H1 (cell line): ENCODE data around the gene CDPF1. TPM values are rescaled to one million over a fixed set of nuclear protein-coding genes. Genes with fewer than 3 reads are reported as not detected.

Source experiments
- CTCF ChIA-PET: fragments of 300-600 bp; sonication (Branson Sonifier 250); formaldehyde crosslinking; loops from one replicate; lab custom pipeline; 2021; ENCODE audit not compliant: partially characterized antibody; lab: Charles Lee
- POLR2A ChIA-PET: fragments of 300-600 bp; sonication (Branson Sonifier 250); formaldehyde crosslinking; loops from one replicate; lab custom pipeline; 2021; ENCODE audit warnings: inconsistent platforms; ENCODE audit not compliant: partially characterized antibody; lab: Charles Lee
- DNase-seq, 2 experiments: peaks; one replicate each; pipeline versions ENCODE4 v3.0.0 to v3.0.0-alpha.2; 2010 to 2022; ENCODE audit warnings: low spot score in 2 of 2, low read depth in 1 of 2, mixed read lengths in 1 of 2
- FAIRE-seq: peaks from 2 replicates; lab custom pipeline; 2011; peaks lifted over from hg19 to GRCh38; lab: Jason Lieb, UNC
- H2AFZ ChIP-seq: 2 replicates; pipeline ENCODE4 v1.8.1; 2012; ENCODE audit warnings: low read length, inconsistent platforms
- H2AK5ac ChIP-seq: 2 replicates; pipeline ENCODE4 v1.6.1; 2013; ENCODE audit warnings: low read depth, low read length
- H2BK120ac ChIP-seq: replicated peaks from 2 replicates; pipeline ENCODE3; 2013; ENCODE audit warnings: low read depth, low read length, inconsistent platforms
- H2BK12ac ChIP-seq: 2 replicates; pipeline ENCODE4 v1.6.1; 2013; ENCODE audit warnings: low read depth, low read length
- H2BK15ac ChIP-seq: 2 replicates; pipeline ENCODE4 v1.6.1; 2013; ENCODE audit warnings: low read length
- H2BK20ac ChIP-seq: 2 replicates; pipeline ENCODE4 v1.6.1; 2013; ENCODE audit warnings: low read length
- H2BK5ac ChIP-seq: 2 replicates; pipeline ENCODE4 v1.6.1; 2013; ENCODE audit warnings: low read depth, low read length
- H3K14ac ChIP-seq: 2 replicates; pipeline ENCODE4 v1.6.1; 2013; ENCODE audit warnings: inconsistent platforms; ENCODE audit not compliant: insufficient read length
- H3K18ac ChIP-seq: 2 replicates; pipeline ENCODE4 v1.6.1; 2013; ENCODE audit warnings: low read length; ENCODE audit errors: extremely low read depth
- H3K23ac ChIP-seq: 2 replicates; pipeline ENCODE4 v1.6.1; 2013; ENCODE audit warnings: inconsistent platforms; ENCODE audit not compliant: insufficient read length
- H3K23me2 ChIP-seq: 2 replicates; pipeline ENCODE4 v1.6.1; 2013; ENCODE audit warnings: low read depth, low read length
- H3K27ac ChIP-seq: 2 replicates; pipeline ENCODE4 v1.6.1; 2011; ENCODE audit warnings: low read depth, low read length, inconsistent platforms
- H3K27me3 ChIP-seq, 4 experiments: replicated peaks in 1 of 4; 1 replicate in 1 of 4; 2 replicates in 3 of 4; pipeline versions ENCODE4 v1.6.1 to v1.8.1; 2011 to 2013; ENCODE audit warnings: low read length in 3 of 4, mild to moderate bottlenecking in 3 of 4, inconsistent platforms in 2 of 4, mixed read lengths in 2 of 4, moderate library complexity in 1 of 4; ENCODE audit not compliant: control insufficient read depth in 3 of 4, insufficient read depth in 3 of 4; ENCODE audit errors: extremely low read depth in 1 of 4
- H3K36me3 ChIP-seq, 4 experiments: 2 replicates each; pipeline versions ENCODE4 v1.6.1 to v1.8.1; 2011 to 2013; ENCODE audit warnings: mild to moderate bottlenecking in 4 of 4, low read length in 3 of 4, moderate library complexity in 2 of 4, control low read depth in 1 of 4, inconsistent platforms in 1 of 4; ENCODE audit not compliant: insufficient read depth in 4 of 4, control insufficient read depth in 2 of 4
- H3K4ac ChIP-seq: replicated peaks from 2 replicates; pipeline ENCODE3; 2013; ENCODE audit warnings: low read length, low read depth, mixed read lengths, inconsistent platforms; ENCODE audit not compliant: insufficient read length
- H3K4me1 ChIP-seq, 4 experiments: replicated peaks in 1 of 4; 1 replicate in 1 of 4; 2 replicates in 3 of 4; pipeline versions ENCODE4 v1.6.1 to v1.8.1; 2011 to 2013; ENCODE audit warnings: low read length in 3 of 4, inconsistent platforms in 2 of 4, mixed read lengths in 1 of 4; ENCODE audit not compliant: insufficient read depth in 4 of 4, control insufficient read depth in 3 of 4
- H3K4me2 ChIP-seq, 2 experiments: 2 replicates each; pipeline versions ENCODE4 v1.6.1 to v1.8.1; 2011 to 2013; ENCODE audit warnings: low read depth in 2 of 2, low read length in 2 of 2, control low read depth in 1 of 2, inconsistent platforms in 1 of 2, mild to moderate bottlenecking in 1 of 2; ENCODE audit not compliant: insufficient read depth in 1 of 2
- H3K4me3 ChIP-seq, 4 experiments: fragments of 200-600, 300-600 bp in 1 of 4; sonication (generic), shearing (Covaris generic), sonication (Bioruptor Twin) in 1 of 4; 2 replicates each; pipeline versions ENCODE4 v1.5.1 to v1.8.1; 2011 to 2016; ENCODE audit warnings: low read length in 4 of 4, low read depth in 3 of 4, control low read depth in 2 of 4, inconsistent platforms in 2 of 4, mild to moderate bottlenecking in 2 of 4, mixed read lengths in 1 of 4, moderate library complexity in 1 of 4; ENCODE audit not compliant: insufficient read depth in 2 of 4; ENCODE audit errors: extremely low read depth in 1 of 4
- H3K56ac ChIP-seq: replicated peaks from 2 replicates; pipeline ENCODE3; 2013; ENCODE audit warnings: low read depth, mild to moderate bottlenecking, mixed read lengths, low read length, inconsistent platforms; ENCODE audit not compliant: insufficient read length
- H3K79me1 ChIP-seq: 2 replicates; pipeline ENCODE4 v1.6.1; 2013; ENCODE audit warnings: low read depth, low read length, control low read depth
- H3K79me2 ChIP-seq, 2 experiments: 2 replicates each; pipeline versions ENCODE4 v1.6.1 to v1.8.1; 2012 to 2013; ENCODE audit warnings: low read length in 2 of 2, mild to moderate bottlenecking in 2 of 2, inconsistent platforms in 1 of 2; ENCODE audit not compliant: insufficient read depth in 2 of 2, control insufficient read depth in 1 of 2
- H3K9ac ChIP-seq, 4 experiments: replicated peaks in 1 of 4; 1 replicate in 1 of 4; 2 replicates in 3 of 4; pipeline versions ENCODE4 v1.6.1 to v1.8.1; 2011 to 2013; ENCODE audit warnings: low read depth in 3 of 4, low read length in 3 of 4, control low read depth in 2 of 4, mild to moderate bottlenecking in 2 of 4, moderate library complexity in 2 of 4, inconsistent platforms in 1 of 4; ENCODE audit errors: extremely low read depth in 1 of 4
- H3K9me3 ChIP-seq, 2 experiments: 2 replicates each; pipeline versions ENCODE4 v1.6.1 to v1.8.1; 2012 to 2013; ENCODE audit warnings: mild to moderate bottlenecking in 2 of 2, moderate library complexity in 2 of 2, control low read depth in 1 of 2, inconsistent platforms in 1 of 2, low read depth in 1 of 2, low read length in 1 of 2, mixed read lengths in 1 of 2; ENCODE audit not compliant: insufficient read depth in 2 of 2
- H4K20me1 ChIP-seq, 2 experiments: replicated peaks in 1 of 2; 2 replicates each; pipeline versions ENCODE3 to v1.8.1; 2011 to 2013; ENCODE audit warnings: inconsistent platforms in 2 of 2, low read length in 2 of 2, mild to moderate bottlenecking in 1 of 2; ENCODE audit not compliant: insufficient read depth in 2 of 2, control insufficient read depth in 1 of 2
- H4K5ac ChIP-seq: 2 replicates; pipeline ENCODE4 v1.6.1; 2013; ENCODE audit warnings: low read length, low read depth, mixed read lengths, inconsistent platforms; ENCODE audit not compliant: insufficient read length
- H4K8ac ChIP-seq: 2 replicates; pipeline ENCODE4 v1.8.0; 2013; ENCODE audit warnings: mild to moderate bottlenecking, moderate library complexity, low read length, inconsistent platforms; ENCODE audit not compliant: insufficient read depth; ENCODE audit errors: extremely low read depth
- H4K91ac ChIP-seq: replicated peaks from 2 replicates; pipeline ENCODE3; 2013; ENCODE audit warnings: low read length, mixed read lengths, inconsistent platforms; ENCODE audit not compliant: insufficient read length
- CREB1 ChIP-seq: IDR thresholded peaks from 2 replicates; pipeline ENCODE4 v1.6.1; 2012; ENCODE audit warnings: inconsistent platforms
- POU5F1 ChIP-seq: IDR thresholded peaks from 2 replicates; pipeline ENCODE4 v1.6.1; 2011; ENCODE audit warnings: low read depth, mild to moderate bottlenecking, low read length, moderate library complexity
- SIRT6 ChIP-seq: IDR thresholded peaks from one replicate; pipeline ENCODE4 v1.7.1; 2012; ENCODE audit warnings: low read length, inconsistent platforms
- YY1 ChIP-seq: IDR thresholded peaks from 2 replicates; pipeline ENCODE4 v1.6.1; 2011; ENCODE audit warnings: low read depth, mild to moderate bottlenecking, low read length
- WGBS, 2 experiments: shearing (Covaris generic) in 1 of 2; methylation state at CpG; one replicate each; pipeline versions ENCODE4 v1.1.6 to v1.1.7; 2013 to 2015; ENCODE audit warnings: low lambda C conversion rate in 2 of 2, mixed read lengths in 2 of 2, inconsistent platforms in 1 of 2, low coverage in 1 of 2, missing lambda C conversion rate in 1 of 2; ENCODE audit not compliant: insufficient replicate concordance in 2 of 2, insufficient coverage in 1 of 2, insufficient read length in 1 of 2; ENCODE audit errors: extremely low coverage in 1 of 2, missing lambda C conversion rate in 1 of 2; 5-methylcytosine and 5-hydroxymethylcytosine counted together
- polyA plus RNA-seq, 7 experiments: library from polyadenylated mRNA; depleted of rRNA in 3 of 7; stranded (reverse) in 5 of 7; unstranded in 2 of 7; fragments of >200 nt in 5 of 7; fragments of 200-250 nt in 2 of 7; gene quantifications; 1 replicate in 5 of 7; 2 replicates in 1 of 7; 4 replicates in 1 of 7; pipeline versions ENCODE4 v1.2.1 to v1.2.3, GENCODE V29; 2011 to 2013; ENCODE audit warnings: missing spikeins in 2 of 7, mixed read lengths in 2 of 7
- total RNA-seq: library from RNA; stranded (reverse); fragmentation: NEBNext Ultra II Directional; extraction: Animal tissue kit (Norgen Biotek cat#: 25700); gene quantifications from 2 replicates; pipeline ENCODE4 v1.2.1, GENCODE V29; 2021
- TF ChIP-seq, protein P1 (sequence below), 3 experiments: IDR thresholded peaks; 1 replicate in 2 of 3; 2 replicates in 1 of 3; pipeline versions ENCODE4 v1.5.1 to v1.6.1; 2011; ENCODE audit warnings: low read length in 3 of 3, mild to moderate bottlenecking in 3 of 3, inconsistent platforms in 2 of 3, low read depth in 1 of 3, moderate library complexity in 1 of 3; ENCODE audit not compliant: insufficient read depth in 1 of 3; ENCODE audit errors: control extremely low read depth in 1 of 3
- TF ChIP-seq, protein P2 (sequence below): IDR thresholded peaks from 2 replicates; pipeline ENCODE4 v1.6.1; 2011; ENCODE audit warnings: low read depth, mild to moderate bottlenecking, low read length; ENCODE audit not compliant: insufficient read depth

CDPF1 gene
- total and polyA plus RNA-seq, 2 of the 8 experiments (the other 6 are each of a cell fraction or from before 2014, with no cell fraction given) = 9.7 to 13.7 TPM

DNA sequence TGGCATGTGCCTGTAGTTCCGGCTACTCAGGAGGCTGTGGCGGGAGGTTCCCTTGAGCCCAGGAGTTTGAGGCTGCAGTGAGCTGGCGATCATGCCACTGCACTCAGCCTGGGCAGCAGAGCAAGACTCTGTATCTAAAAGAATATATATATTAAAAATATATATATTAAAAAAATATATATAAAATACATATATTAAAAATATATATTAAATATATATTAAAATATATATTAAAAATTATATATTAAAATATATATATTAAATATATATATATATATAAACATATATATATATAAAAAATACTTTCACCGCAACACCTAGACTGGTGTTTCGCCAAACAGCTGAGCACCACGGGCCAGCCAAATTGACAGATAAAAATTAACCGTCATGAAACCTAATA is 26.5 kb upstream of the CDPF1 start:
- no peak overlapping the region for H2BK5ac ChIP-seq
- H3K56ac ChIP-seq = no peak overlapping the region
- no peak overlapping the region for H3K4me2 ChIP-seq
- H3K4ac ChIP-seq = no peak overlapping the region
- H4K5ac ChIP-seq = no peak overlapping the region
- peaks cover 0 to 5% of the 10 kb centered on the region in 2 experiments for H4K20me1 ChIP-seq
- H4K8ac ChIP-seq = no peak overlapping the region
- no peak overlapping the region for H3K9ac ChIP-seq
- no peak overlapping the region for H3K4me3 ChIP-seq
- DNase-seq (no peak), FAIRE-seq (no peak)
- ChIA-PET CTCF (interaction anchor here (0.8 to 1.3 kb wide), 2 partner anchors 13 to 40 kb away, joined by 3 read pairs; partner anchors contain the start of gene PKDREJ), POLR2A (interaction anchor here (2.2 kb wide), 1 partner anchor 9 kb away, joined by 7 read pairs; the partner anchor contains the start of gene TTC38)
- no peak overlapping the region for H2BK12ac ChIP-seq
- 93% methylated on average over 7 of the region's 7 CpGs; no CpG with 5 or more reads in 1 of the 2 experiments for WGBS, 2 experiments
- H3K36me3 ChIP-seq = peaks cover 6 to 17% (median 13%) of the 10 kb centered on the region in 4 experiments; a peak in 6 of 8 replicates
- H2AK5ac ChIP-seq = no peak overlapping the region
- H3K4me1 ChIP-seq = no peaks in the 10 kb centered on the region
- H2AFZ ChIP-seq = no peak overlapping the region
- TF ChIP-seq, protein P1, sequence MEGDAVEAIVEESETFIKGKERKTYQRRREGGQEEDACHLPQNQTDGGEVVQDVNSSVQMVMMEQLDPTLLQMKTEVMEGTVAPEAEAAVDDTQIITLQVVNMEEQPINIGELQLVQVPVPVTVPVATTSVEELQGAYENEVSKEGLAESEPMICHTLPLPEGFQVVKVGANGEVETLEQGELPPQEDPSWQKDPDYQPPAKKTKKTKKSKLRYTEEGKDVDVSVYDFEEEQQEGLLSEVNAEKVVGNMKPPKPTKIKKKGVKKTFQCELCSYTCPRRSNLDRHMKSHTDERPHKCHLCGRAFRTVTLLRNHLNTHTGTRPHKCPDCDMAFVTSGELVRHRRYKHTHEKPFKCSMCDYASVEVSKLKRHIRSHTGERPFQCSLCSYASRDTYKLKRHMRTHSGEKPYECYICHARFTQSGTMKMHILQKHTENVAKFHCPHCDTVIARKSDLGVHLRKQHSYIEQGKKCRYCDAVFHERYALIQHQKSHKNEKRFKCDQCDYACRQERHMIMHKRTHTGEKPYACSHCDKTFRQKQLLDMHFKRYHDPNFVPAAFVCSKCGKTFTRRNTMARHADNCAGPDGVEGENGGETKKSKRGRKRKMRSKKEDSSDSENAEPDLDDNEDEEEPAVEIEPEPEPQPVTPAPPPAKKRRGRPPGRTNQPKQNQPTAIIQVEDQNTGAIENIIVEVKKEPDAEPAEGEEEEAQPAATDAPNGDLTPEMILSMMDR (IDR thresholded peaks at IDR 0.05; ENCODE audit: control extremely low read depth in 1 of 3, insufficient read depth in 1 of 3, low read depth in 1 of 3, low read length in 3 of 3) = no peak
- TF ChIP-seq CREB1 (no peak), SIRT6 (no peak), POU5F1 (no peak), YY1 (no peak)
- TF ChIP-seq, protein P2, sequence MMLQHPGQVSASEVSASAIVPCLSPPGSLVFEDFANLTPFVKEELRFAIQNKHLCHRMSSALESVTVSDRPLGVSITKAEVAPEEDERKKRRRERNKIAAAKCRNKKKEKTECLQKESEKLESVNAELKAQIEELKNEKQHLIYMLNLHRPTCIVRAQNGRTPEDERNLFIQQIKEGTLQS = no peak
- H3K9me3 ChIP-seq = no peaks in the 10 kb centered on the region
- no peak overlapping the region for H2BK15ac ChIP-seq
- H2BK20ac ChIP-seq = no peak overlapping the region
- H3K14ac ChIP-seq = no peak overlapping the region
- H3K23ac ChIP-seq = no peak overlapping the region
- no peak overlapping the region for H4K91ac ChIP-seq
- no peak overlapping the region for H3K18ac ChIP-seq
- no peaks in the 10 kb centered on the region for H3K79me1 ChIP-seq
- H3K79me2 ChIP-seq = no peaks in the 10 kb centered on the region
- H3K27me3 ChIP-seq = no peaks in the 10 kb centered on the region
- H3K23me2 ChIP-seq = no peaks in the 10 kb centered on the region
- no peak overlapping the region for H2BK120ac ChIP-seq
- H3K27ac ChIP-seq = no peak overlapping the region
